Measurements from ENCODE around the gene GOLGA6L22.
"Not testable (repeated sequence)": the region's sequence is repeated elsewhere in the genome, so short reads cannot be mapped to it uniquely, and the experiment has no call there.

DNA sequence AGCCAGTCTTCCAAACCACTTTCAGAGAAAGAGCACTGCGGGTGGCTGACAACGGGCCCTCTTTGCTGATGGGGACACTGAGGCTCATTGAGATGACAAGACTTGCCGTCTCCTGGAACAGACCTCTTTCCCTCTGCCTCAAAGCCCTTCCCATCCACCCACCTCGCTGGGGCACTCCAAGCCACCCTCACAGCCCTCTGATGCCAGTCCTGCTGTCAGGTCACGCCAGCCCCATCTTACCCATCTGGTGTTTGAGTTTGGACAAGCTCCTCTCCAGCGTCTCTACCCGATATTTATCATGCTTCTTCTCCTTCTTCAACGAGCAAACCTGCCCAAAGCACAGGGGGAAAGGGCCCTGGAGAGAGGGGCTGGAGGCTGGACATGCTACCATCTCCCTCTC is 27.0 kb upstream of the GOLGA6L22 start:
- not testable (repeated sequence) for TF ChIP-seq CTCF (conservative IDR thresholded peaks at IDR 0.05; ENCODE audit: low read depth, low read length); RFX5 (IDR thresholded peaks at IDR 0.05; ENCODE audit: low read depth, low read length); ELK1 (IDR thresholded peaks at IDR 0.05; ENCODE audit: borderline replicate concordance, low read depth, low read length); BHLHE40 (IDR thresholded peaks at IDR 0.05; ENCODE audit: low read depth, low read length); POLR2A (IDR thresholded peaks at IDR 0.05; ENCODE audit: low read depth, low read length); FOS (IDR thresholded peaks at IDR 0.05; ENCODE audit: low read depth, low read length); MAZ (IDR thresholded peaks at IDR 0.05; ENCODE audit: borderline replicate concordance, low read depth, low read length); MAFK (IDR thresholded peaks at IDR 0.05; ENCODE audit: low read depth, low read length); RCOR1 (IDR thresholded peaks at IDR 0.05; ENCODE audit: insufficient replicate concordance, low read length)
- TF ChIP-seq, protein P1, sequence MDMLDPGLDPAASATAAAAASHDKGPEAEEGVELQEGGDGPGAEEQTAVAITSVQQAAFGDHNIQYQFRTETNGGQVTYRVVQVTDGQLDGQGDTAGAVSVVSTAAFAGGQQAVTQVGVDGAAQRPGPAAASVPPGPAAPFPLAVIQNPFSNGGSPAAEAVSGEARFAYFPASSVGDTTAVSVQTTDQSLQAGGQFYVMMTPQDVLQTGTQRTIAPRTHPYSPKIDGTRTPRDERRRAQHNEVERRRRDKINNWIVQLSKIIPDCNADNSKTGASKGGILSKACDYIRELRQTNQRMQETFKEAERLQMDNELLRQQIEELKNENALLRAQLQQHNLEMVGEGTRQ (IDR thresholded peaks at IDR 0.05; ENCODE audit: low read depth, low read length), result not testable (repeated sequence)

Data from IMR-90 (cell line).